NCI-H128 (cell line): ENCODE data around the gene MPV17L2.

Experiments used
- DNase-seq: peaks from one replicate; lab custom pipeline; 2025; ENCODE audit not compliant: unreplicated experiment; lab: John Stamatoyannopoulos, UW

MPV17L2 gene

GRCh38 chr19:18160493-18160970 lies 32.5 kb upstream of the MPV17L2 start:
- DNase-seq: no peak

GRCh38 chr19:18160971-18161635 lies 31.9 kb upstream of the MPV17L2 start:
- DNase-seq: no peak

DNA sequence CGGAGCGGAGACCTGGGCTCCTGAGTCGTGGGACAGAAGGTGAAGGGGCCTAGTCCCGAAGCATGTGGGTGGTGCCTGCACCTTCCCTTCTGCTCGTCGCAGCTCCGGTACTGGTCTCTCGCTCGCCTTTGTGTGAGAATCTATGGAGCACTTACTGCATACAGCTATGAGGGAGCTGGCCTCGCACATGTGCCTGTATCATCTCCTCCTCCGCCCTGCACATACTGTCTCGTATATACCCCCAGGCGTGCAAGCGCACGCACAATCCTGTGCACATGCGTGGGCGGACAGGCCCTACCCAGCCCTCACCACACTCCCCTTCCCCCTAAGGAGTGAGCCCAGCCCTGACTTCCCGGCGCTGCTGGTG lies 31.4 kb upstream of the MPV17L2 start:
- no peak for DNase-seq

- DNase-seq: no peak
These were observed 28.9 kb upstream of the MPV17L2 start for GRCh38 chr19:18164072-18164471.

- no peak for DNase-seq
These were observed 27.0 kb upstream of the MPV17L2 start for GRCh38 chr19:18165794-18166544.

DNA sequence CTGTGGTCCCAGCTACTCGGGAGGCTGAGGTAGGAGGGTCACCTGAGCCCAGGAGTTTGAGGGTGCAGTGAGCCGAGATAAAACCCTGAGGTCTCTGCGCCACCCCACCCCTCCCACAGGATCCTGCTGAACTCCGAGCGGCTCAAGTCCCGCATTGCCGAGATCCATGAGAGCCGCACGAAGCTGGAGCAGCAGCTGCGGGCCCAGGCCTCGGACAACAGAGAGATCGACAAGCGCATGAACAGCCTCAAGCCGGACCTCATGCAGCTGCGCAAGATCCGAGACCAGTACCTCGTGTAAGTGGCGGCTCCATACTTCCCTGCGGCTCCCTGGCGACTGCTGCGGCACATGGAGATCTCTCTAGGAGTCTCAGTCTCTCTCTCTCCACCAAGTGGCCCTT lies 26.0 kb upstream of the MPV17L2 start:
- DNase-seq: no peak

DNA sequence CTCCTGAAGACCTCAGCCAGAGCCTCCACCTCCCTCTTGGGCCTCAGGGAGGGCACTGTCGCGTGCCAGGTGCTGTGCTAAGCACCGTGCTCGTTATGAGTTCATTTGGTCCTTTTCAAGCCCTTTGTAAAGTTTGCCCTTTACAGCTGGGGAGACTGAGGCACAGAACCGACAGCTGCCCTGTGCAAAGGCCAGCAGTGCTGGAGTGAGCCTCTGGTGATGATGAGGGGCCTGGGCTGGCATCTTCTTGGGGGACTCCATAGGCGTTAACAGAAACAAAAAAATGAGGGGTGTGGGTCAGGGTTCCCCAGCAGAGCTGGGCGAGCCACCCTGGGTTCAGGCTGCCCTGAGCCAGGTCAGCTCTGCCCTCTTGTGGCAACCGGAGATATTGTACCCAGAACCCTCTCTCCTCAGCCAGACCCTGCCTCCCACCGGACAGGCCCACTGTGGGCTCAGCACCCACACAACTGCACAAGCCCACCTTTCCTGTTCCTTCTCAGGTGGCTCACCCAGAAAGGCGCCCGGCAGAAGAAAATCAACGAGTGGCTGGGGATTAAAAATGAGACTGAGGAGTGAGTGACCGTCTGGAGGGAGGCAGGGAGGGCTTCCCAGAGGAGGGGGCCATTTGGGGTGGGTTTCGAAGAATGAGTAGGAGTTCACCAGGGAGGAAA lies 24.9 kb upstream of the MPV17L2 start:
- no peak for DNase-seq

GRCh38 chr19:18168673-18169381 lies 24.2 kb upstream of the MPV17L2 start:
- no peak for DNase-seq

DNA sequence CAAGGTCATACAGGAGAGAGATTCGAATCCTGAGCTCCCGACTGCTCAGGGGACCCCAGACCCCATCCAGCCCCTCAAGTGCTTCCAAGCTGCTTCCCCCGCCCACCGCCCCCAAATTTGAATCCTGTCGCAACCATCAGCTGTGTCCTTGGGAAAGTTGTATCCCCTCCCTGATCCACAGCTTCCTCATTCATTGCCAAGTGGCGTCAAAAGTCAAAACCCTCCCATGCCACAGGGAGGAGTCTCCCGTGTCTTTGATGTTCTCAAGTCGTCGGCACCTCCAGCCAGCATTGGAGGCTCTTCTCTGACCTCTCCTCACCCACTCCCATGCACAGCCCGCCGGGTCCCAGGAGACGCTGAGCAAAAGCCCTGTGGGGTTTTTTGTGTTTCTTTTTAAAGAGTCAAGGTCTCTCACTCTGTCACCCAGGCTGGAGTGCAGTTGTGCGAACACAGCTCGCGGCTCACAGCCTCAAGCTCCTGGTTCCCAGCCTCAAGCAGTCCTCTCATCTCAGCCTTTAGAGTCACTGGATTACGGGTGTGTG lies 22.2 kb upstream of the MPV17L2 start:
- DNase-seq: no peak

GRCh38 chr19:18171605-18172327 lies 21.3 kb upstream of the MPV17L2 start:
- DNase-seq: no peak

- DNase-seq: no peak
These were observed 20.5 kb upstream of the MPV17L2 start for GRCh38 chr19:18172331-18173053.

GRCh38 chr19:18173054-18173571 lies 19.9 kb upstream of the MPV17L2 start:
- no peak for DNase-seq

- peak; percentile 56 for DNase-seq
These were observed 19.3 kb upstream of the MPV17L2 start, which contains the start of gene IFI30 for GRCh38 chr19:18173572-18174288. TSS of gene IFI30 (plus strand) at chr19:18173813. CDS start at chr19:18173842, 29 bp downstream.

DNA sequence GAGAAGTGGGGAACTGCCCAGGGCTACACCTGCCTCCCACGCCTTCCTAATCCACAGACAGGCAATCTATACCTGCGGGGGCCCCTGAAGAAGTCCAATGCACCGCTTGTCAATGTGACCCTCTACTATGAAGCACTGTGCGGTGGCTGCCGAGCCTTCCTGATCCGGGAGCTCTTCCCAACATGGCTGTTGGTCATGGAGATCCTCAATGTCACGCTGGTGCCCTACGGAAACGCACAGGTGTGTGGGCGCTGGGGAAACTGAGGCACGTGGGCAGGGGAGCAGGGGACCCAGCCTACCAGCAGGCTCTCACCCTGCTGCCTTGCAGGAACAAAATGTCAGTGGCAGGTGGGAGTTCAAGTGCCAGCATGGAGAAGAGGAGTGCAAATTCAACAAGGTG lies 18.0 kb upstream of the MPV17L2 start:
- no peak for DNase-seq

GRCh38 chr19:18176367-18177310 lies 16.4 kb upstream of the MPV17L2 start:
- no peak for DNase-seq

DNA sequence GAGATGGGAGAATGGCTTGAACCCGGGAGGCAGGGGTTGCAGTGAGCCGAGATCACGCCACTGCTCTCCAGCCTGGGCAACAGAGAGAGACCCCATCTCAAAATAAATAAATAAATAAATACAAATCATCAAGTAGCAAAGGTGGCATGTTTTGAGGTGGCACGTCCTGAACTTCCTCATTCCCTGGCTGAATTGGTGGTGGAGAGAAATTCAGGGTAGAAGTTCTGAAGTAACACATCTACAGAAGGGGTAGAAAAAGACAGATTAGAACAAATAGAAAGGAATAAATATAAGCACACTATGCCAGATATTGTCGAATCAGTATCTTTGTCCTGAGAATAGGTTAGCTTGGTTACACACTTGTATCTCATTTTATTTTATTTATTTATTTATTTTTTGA lies 13.1 kb upstream of the MPV17L2 start:
- no peak for DNase-seq

- no peak for DNase-seq
These were observed 9.5 kb upstream of the MPV17L2 start for GRCh38 chr19:18183529-18183928.

GRCh38 chr19:18185538-18185937 lies 7.5 kb upstream of the MPV17L2 start:
- DNase-seq: no peak
